Activated CD4-positive, alpha-beta T cell treated with anti-CD3 and anti-CD28 coated beads, Interleukin-2, amount 50 U/mL, for 48 hours (primary cell): ENCODE data around the gene MS4A12.
"Not testable (repeated sequence)": the region's sequence is repeated elsewhere in the genome, so short reads cannot be mapped to it uniquely, and the experiment has no call there.

Experiments used
- DNase-seq, 2 experiments: peaks; one replicate each; pipeline ENCODE4 v3.0.0-alpha.2; 2020

Gene MS4A12

GRCh38 chr11:60492488-60493009 lies at the start of gene MS4A12:
TSS of gene MS4A12 (plus strand) at chr11:60492778. CDS start at chr11:60497319, 4,541 bp downstream.
- DNase-seq = no peak

GRCh38 chr11:60447070-60447469 lies 45.5 kb upstream of the MS4A12 start:
- DNase-seq = no peak

- DNase-seq = no peak
These were observed 44.7 kb upstream of the MS4A12 start for GRCh38 chr11:60447846-60448245.

GRCh38 chr11:60451185-60451584 lies 41.4 kb upstream of the MS4A12 start:
- not testable (repeated sequence) for DNase-seq

- DNase-seq = no peak
These were observed 38.4 kb upstream of the MS4A12 start for GRCh38 chr11:60454212-60454611.

GRCh38 chr11:60455531-60456042 lies 37.0 kb upstream of the MS4A12 start, which contains the start of gene MS4A1:
TSS of gene MS4A1 (plus strand) at chr11:60455847. CDS start at chr11:60462375, 6,528 bp downstream.
- no peak for DNase-seq

GRCh38 chr11:60457576-60457975 lies 35.0 kb upstream of the MS4A12 start:
- no peak for DNase-seq

GRCh38 chr11:60459345-60459744 lies 33.2 kb upstream of the MS4A12 start:
- no peak for DNase-seq

- DNase-seq = no peak
These were observed 23.7 kb upstream of the MS4A12 start for GRCh38 chr11:60468829-60469228.

GRCh38 chr11:60469723-60470122 lies 22.9 kb upstream of the MS4A12 start:
- DNase-seq = no peak

- no peak for DNase-seq
These were observed 15.5 kb upstream of the MS4A12 start for GRCh38 chr11:60477035-60477445.

- no peak for DNase-seq
These were observed 10.2 kb upstream of the MS4A12 start for GRCh38 chr11:60482361-60482760.

- DNase-seq = peak; percentile 2 to 16
These were observed 6.6 kb upstream of the MS4A12 start for GRCh38 chr11:60485987-60486386.

GRCh38 chr11:60493454-60493853 lies 876 bp downstream of the MS4A12 start:
- no peak for DNase-seq

GRCh38 chr11:60498399-60498798 lies 5.8 kb downstream of the MS4A12 start:
- DNase-seq = no peak

- no peak for DNase-seq
These were observed 6.3 kb downstream of the MS4A12 start for GRCh38 chr11:60498853-60499252.

GRCh38 chr11:60500276-60500910 lies 7.8 kb downstream of the MS4A12 start:
- no peak for DNase-seq

GRCh38 chr11:60502221-60502775 lies 9.7 kb downstream of the MS4A12 start:
- no peak for DNase-seq

- DNase-seq = peak in 1 of 2 experiments; percentile 6
These were observed 11.8 kb downstream of the MS4A12 start for GRCh38 chr11:60504219-60504905.

- DNase-seq = not testable (repeated sequence)
These were observed 17.0 kb downstream of the MS4A12 start for GRCh38 chr11:60509609-60510008.

GRCh38 chr11:60510209-60510608 lies 17.6 kb downstream of the MS4A12 start:
- DNase-seq = not testable (repeated sequence)

GRCh38 chr11:60511393-60511792 lies 18.8 kb downstream of the MS4A12 start:
- no peak for DNase-seq

GRCh38 chr11:60512651-60513225 lies 20.2 kb downstream of the MS4A12 start:
- DNase-seq = no peak
